Spleen (tissue), 7 donors: Measurements from ENCODE around the gene RPL7L1.

Experiments
- POLR2AphosphoS5 ChIP-seq, 3 donors: sonication (generic); formaldehyde crosslinking; IDR thresholded peaks; one replicate each; pipeline ENCODE4 v1.5.1; 2017; ENCODE audit warnings: antibody characterized with exemption in 3 of 3
- TF ChIP-seq, protein P1 (sequence below), 11 experiments: fragments of 200-600 bp in 7 of 11; fragments of 450-650 bp in 4 of 11; sonication (generic) in 4 of 11; IDR thresholded peaks in 8 of 11; conservative IDR thresholded peaks in 3 of 11; 1 replicate in 7 of 11; 2 replicates in 4 of 11; pipeline versions ENCODE4 v1.4.0 to v1.8.0; 2016 to 2021; ENCODE audit warnings: antibody characterized with exemption in 11 of 11, inconsistent platforms in 4 of 11, mild to moderate bottlenecking in 1 of 11
- donor health status: DM: no; HTN: no; CAD: no; lungs with moderate emphysema.
- donor health status: DM: no; HTN: no; CAD: no.
- donor health status: DM: no; HTN: no; CAD: no.

DNA sequence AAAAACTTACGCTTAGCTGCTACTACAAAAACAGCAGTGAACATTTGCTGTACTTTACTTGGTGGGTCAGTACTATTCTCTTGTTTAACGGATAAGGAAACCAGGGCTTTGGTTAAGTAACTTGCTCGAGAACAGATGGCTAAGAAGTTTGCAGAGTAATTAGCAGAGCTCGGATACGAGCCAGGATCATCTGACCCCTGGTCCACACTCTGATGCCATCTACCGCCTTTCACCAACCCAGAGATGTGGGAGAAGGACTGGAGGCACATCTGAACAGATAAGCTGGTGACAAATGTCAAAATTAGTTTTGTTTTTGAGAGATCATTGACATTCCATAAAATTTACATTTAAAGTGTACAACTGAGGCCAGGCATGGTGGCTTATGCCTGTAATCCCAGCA is 18.9 kb upstream of the RPL7L1 start:
- TF ChIP-seq POLR2AphosphoS5 (IDR thresholded peaks at IDR 0.05) = no peak
- TF ChIP-seq, protein P1, sequence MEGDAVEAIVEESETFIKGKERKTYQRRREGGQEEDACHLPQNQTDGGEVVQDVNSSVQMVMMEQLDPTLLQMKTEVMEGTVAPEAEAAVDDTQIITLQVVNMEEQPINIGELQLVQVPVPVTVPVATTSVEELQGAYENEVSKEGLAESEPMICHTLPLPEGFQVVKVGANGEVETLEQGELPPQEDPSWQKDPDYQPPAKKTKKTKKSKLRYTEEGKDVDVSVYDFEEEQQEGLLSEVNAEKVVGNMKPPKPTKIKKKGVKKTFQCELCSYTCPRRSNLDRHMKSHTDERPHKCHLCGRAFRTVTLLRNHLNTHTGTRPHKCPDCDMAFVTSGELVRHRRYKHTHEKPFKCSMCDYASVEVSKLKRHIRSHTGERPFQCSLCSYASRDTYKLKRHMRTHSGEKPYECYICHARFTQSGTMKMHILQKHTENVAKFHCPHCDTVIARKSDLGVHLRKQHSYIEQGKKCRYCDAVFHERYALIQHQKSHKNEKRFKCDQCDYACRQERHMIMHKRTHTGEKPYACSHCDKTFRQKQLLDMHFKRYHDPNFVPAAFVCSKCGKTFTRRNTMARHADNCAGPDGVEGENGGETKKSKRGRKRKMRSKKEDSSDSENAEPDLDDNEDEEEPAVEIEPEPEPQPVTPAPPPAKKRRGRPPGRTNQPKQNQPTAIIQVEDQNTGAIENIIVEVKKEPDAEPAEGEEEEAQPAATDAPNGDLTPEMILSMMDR (IDR thresholded peaks at IDR 0.05 in 8 of 11, conservative IDR thresholded peaks at IDR 0.05 in 3 of 11) = no peak
